Ishikawa (cell line): ENCODE data around the gene RXFP4.

ENCODE experiments used
- CEBPB ChIP-seq: IDR thresholded peaks from 2 replicates; pipeline ENCODE4 v1.6.1; 2012
- CREB1 ChIP-seq: IDR thresholded peaks from 2 replicates; pipeline ENCODE4 v1.6.1; 2012; ENCODE audit warnings: low read depth
- EGR1 ChIP-seq: IDR thresholded peaks from 2 replicates; pipeline ENCODE4 v1.6.1; 2012
- EP300 ChIP-seq: IDR thresholded peaks from 2 replicates; pipeline ENCODE4 v1.6.1; 2012; ENCODE audit warnings: borderline replicate concordance
- FOXM1 ChIP-seq: IDR thresholded peaks from 2 replicates; pipeline ENCODE4 v1.6.1; 2012; ENCODE audit warnings: low read depth, borderline replicate concordance
- NFIC ChIP-seq: IDR thresholded peaks from 2 replicates; pipeline ENCODE4 v1.6.1; 2012
- RAD21 ChIP-seq: IDR thresholded peaks from 2 replicates; pipeline ENCODE4 v1.6.1; 2012; ENCODE audit warnings: low read depth
- TAF1 ChIP-seq: IDR thresholded peaks from 2 replicates; pipeline ENCODE4 v1.6.1; 2012; ENCODE audit warnings: low read depth, mild to moderate bottlenecking
- TCF12 ChIP-seq: IDR thresholded peaks from 2 replicates; pipeline ENCODE4 v1.6.1; 2012; ENCODE audit warnings: low read depth
- TEAD4 ChIP-seq: IDR thresholded peaks from 2 replicates; pipeline ENCODE4 v1.6.1; 2012
- YY1 ChIP-seq: IDR thresholded peaks from 2 replicates; pipeline ENCODE4 v1.6.1; 2012; ENCODE audit warnings: low read depth
- ZBTB7A ChIP-seq: IDR thresholded peaks from 2 replicates; pipeline ENCODE4 v1.6.1; 2012; ENCODE audit warnings: low read depth
- TF ChIP-seq, protein P1 (sequence below): IDR thresholded peaks from 2 replicates; pipeline ENCODE4 v1.6.1; 2012
- TF ChIP-seq, protein P2 (sequence below): IDR thresholded peaks from 2 replicates; pipeline ENCODE4 v1.6.1; 2012
- TF ChIP-seq, protein P3 (sequence below): IDR thresholded peaks from 2 replicates; pipeline ENCODE4 v1.6.1; 2012; ENCODE audit warnings: low read depth, mild to moderate bottlenecking

The RXFP4 gene

DNA sequence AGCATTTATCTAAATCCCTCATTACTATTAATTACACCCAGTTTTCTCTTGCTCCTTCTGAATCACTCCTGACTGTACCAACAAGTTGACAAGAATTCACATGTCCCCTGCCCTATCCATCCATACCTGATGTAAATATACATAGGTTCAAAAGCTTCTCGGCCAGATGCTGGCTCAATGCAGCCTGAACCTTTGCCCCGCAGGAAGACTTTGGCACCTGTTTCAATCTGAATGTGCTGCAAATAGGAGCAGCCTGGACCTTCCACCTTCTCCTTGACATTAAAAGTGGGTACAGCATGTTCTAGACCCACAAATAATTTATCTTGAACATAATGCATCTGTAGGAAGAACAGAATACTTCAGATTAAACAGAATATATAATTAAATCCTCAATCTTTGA lies 15.9 kb upstream of the RXFP4 start:
- no peak for TF ChIP-seq TCF12

DNA sequence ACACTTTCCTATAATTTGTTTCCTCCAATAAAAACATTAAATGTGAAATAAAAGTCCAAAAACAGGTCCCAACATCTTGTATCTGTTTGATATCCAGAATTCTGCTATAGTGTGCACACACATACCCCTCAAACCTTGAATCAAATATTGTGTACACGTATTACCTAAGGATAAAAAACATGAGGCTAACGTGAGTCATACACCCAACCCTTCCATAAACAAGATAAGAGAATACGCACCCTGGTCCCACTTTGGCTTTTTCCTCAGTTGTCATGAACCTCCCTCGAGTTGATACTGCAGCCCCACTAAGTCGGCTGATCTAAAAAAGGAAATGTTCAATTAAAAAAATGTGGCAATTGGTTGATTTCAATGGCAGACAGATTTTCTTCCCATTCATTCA lies 12.4 kb upstream of the RXFP4 start:
- TF ChIP-seq CREB1, result no peak
- TF ChIP-seq CEBPB, result no peak
- TF ChIP-seq TAF1, result no peak
- TF ChIP-seq, protein P1, sequence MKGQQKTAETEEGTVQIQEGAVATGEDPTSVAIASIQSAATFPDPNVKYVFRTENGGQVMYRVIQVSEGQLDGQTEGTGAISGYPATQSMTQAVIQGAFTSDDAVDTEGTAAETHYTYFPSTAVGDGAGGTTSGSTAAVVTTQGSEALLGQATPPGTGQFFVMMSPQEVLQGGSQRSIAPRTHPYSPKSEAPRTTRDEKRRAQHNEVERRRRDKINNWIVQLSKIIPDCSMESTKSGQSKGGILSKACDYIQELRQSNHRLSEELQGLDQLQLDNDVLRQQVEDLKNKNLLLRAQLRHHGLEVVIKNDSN, result no peak
- no peak for TF ChIP-seq YY1
- no peak for TF ChIP-seq ZBTB7A
- TF ChIP-seq TEAD4, result no peak
- no peak for TF ChIP-seq EP300
- TF ChIP-seq, protein P2, sequence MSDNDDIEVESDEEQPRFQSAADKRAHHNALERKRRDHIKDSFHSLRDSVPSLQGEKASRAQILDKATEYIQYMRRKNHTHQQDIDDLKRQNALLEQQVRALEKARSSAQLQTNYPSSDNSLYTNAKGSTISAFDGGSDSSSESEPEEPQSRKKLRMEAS, result no peak
- no peak for TF ChIP-seq TCF12
- TF ChIP-seq FOXM1, result no peak
- TF ChIP-seq NFIC, result no peak
- TF ChIP-seq RAD21, result no peak
- TF ChIP-seq, protein P3, sequence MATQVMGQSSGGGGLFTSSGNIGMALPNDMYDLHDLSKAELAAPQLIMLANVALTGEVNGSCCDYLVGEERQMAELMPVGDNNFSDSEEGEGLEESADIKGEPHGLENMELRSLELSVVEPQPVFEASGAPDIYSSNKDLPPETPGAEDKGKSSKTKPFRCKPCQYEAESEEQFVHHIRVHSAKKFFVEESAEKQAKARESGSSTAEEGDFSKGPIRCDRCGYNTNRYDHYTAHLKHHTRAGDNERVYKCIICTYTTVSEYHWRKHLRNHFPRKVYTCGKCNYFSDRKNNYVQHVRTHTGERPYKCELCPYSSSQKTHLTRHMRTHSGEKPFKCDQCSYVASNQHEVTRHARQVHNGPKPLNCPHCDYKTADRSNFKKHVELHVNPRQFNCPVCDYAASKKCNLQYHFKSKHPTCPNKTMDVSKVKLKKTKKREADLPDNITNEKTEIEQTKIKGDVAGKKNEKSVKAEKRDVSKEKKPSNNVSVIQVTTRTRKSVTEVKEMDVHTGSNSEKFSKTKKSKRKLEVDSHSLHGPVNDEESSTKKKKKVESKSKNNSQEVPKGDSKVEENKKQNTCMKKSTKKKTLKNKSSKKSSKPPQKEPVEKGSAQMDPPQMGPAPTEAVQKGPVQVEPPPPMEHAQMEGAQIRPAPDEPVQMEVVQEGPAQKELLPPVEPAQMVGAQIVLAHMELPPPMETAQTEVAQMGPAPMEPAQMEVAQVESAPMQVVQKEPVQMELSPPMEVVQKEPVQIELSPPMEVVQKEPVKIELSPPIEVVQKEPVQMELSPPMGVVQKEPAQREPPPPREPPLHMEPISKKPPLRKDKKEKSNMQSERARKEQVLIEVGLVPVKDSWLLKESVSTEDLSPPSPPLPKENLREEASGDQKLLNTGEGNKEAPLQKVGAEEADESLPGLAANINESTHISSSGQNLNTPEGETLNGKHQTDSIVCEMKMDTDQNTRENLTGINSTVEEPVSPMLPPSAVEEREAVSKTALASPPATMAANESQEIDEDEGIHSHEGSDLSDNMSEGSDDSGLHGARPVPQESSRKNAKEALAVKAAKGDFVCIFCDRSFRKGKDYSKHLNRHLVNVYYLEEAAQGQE, result no peak
- TF ChIP-seq EGR1, result no peak

DNA sequence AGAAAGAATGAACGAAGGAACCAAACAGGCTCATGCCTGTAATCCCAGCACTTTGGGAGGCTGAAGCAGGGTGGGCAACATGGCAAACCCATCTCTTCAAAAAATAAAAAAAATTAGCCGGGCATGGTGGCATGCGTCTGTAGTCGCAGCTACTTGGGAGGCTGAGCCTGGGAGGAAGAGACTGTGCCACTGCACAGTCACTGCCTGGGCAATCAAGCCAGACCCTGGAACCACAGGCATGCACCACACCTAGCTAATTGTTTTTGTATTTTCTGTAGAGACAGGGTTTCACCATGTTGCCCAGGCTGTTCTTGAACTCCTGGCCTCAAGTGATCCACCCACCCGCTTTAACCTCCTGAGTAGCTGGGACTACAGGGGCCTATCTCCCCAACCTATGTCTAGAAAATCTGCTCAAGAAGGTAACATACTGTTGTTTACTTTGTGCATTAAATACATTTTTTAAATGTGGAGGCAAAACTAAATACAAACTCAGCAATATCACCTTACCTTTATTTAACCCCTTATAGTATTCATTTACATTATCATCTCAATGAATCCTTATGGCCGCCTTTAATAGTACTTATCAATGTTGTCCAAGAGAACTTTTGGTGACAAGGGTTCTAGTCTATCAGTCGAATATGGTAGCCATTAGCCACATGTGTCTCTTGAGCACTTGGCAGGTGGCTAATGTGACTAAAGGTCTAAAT lies 10.0 kb upstream of the RXFP4 start:
- TF ChIP-seq, protein P1, result no peak
- TF ChIP-seq EGR1, result no peak
- TF ChIP-seq FOXM1, result no peak
- no peak for TF ChIP-seq CREB1
- no peak for TF ChIP-seq RAD21
- TF ChIP-seq, protein P3, result no peak
- no peak for TF ChIP-seq NFIC
- no peak for TF ChIP-seq EP300

DNA sequence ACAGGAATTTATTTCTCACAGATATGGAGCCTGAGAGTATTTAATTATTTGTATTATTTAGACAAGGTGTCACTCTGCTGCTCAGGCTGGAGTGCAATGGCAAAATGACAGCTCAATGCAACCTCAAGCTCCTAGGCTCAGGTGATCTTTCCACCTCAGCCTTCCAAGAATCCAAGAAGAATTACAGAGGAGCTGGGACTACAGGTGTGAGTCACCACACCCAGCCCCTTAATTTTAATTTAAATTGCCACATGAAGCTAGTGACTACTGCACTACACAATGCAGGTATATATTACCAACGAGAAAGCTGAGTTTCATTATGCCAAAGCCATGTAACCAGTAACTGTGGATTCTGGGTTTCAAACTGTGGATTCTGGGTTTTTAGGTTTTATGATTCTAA lies 9.4 kb upstream of the RXFP4 start:
- no peak for TF ChIP-seq EGR1
- TF ChIP-seq TAF1, result no peak
- TF ChIP-seq EP300, result no peak
- TF ChIP-seq RAD21, result no peak
- TF ChIP-seq TEAD4, result no peak
- no peak for TF ChIP-seq TCF12
- TF ChIP-seq YY1, result no peak
- TF ChIP-seq, protein P3, result no peak
- no peak for TF ChIP-seq FOXM1
- TF ChIP-seq, protein P1, result no peak
- TF ChIP-seq, protein P2, result no peak
- no peak for TF ChIP-seq ZBTB7A
- no peak for TF ChIP-seq CEBPB
- TF ChIP-seq NFIC, result no peak
- no peak for TF ChIP-seq CREB1
